Measurements from ENCODE around the gene CD4. TPM values are rescaled to one million over a fixed set of nuclear protein-coding genes. Genes with fewer than 3 reads are reported as not detected.

The CD4 gene
- total and polyA plus RNA-seq, 2 of the 4 experiments (the other 2 are of a cell fraction): 5.7 to 15.0 TPM

- Histone ChIP-seq H3K23ac (ENCODE audit: low read depth, low read length) (peak overlapping the region; percentile 10; the same call in 1 of the 2 replicates), H3K4me2 (ENCODE audit: low read depth, low read length) (no peak overlapping the region), H2BK15ac (ENCODE audit: low read depth, low read length) (no peak overlapping the region), H4K8ac (ENCODE audit: low read depth in 2 of 2, low read length in 2 of 2) (no peak overlapping the region), H3K4me3 (ENCODE audit: insufficient read depth, low read depth, low read length) (no peak overlapping the region), H3K79me1 (ENCODE audit: low read depth in 1 of 2, low read length in 2 of 2) (peaks cover 22 to 36% of the 10 kb centered on the region in 2 experiments), H2AK5ac (ENCODE audit: low read depth, low read length) (no peak overlapping the region), H3K9me1 (ENCODE audit: insufficient read depth, low read length) (peaks cover 4% of the 10 kb centered on the region), H3K27ac (ENCODE audit: insufficient read depth, low read length) (no peak overlapping the region), H4K91ac (ENCODE audit: insufficient read depth, low read depth, low read length) (no peak overlapping the region), H3K27me3 (ENCODE audit: control insufficient read depth, insufficient read depth, low read length) (no peaks in the 10 kb centered on the region), H3K56ac (ENCODE audit: extremely low read depth, insufficient read depth, low read length) (no peak overlapping the region), H2BK120ac (ENCODE audit: low read depth, low read length) (no peak overlapping the region), H4K5ac (ENCODE audit: low read depth, low read length) (no peak overlapping the region), H3K36me3 (ENCODE audit: control insufficient read depth, insufficient read depth, low read length) (peaks cover 55% of the 10 kb centered on the region), H3K9ac (ENCODE audit: low read depth, low read length) (no peak overlapping the region), H3K4me1 (ENCODE audit: control insufficient read depth, insufficient read depth, low read length) (peaks cover 7% of the 10 kb centered on the region), H2AFZ (replicated peaks; ENCODE audit: low read length, poor library complexity) (no peak overlapping the region), H3K9me3 (ENCODE audit: control insufficient read depth, insufficient read depth, low read length) (no peaks in the 10 kb centered on the region), H3K14ac (replicated peaks; ENCODE audit: low read depth, low read length) (no peak overlapping the region), H3K18ac (ENCODE audit: low read depth, low read length) (no peak overlapping the region), H2AK9ac (replicated peaks; ENCODE audit: low read depth, low read length, poor library complexity) (no peak overlapping the region), H3K4ac (ENCODE audit: low read depth, low read length) (no peak overlapping the region), H4K20me1 (ENCODE audit: insufficient read depth, low read length) (peaks cover 16% of the 10 kb centered on the region), H2BK5ac (ENCODE audit: low read depth, low read length, poor library complexity, severe bottlenecking) (no peak overlapping the region), H2BK20ac (ENCODE audit: low read depth, low read length) (no peak overlapping the region)
- intact Hi-C loops (cut with micrococcal nuclease): no loop called here
- ATAC-seq (ENCODE audit: low read depth) (no peak), DNase-seq (no peak)
- dilution Hi-C loops (cut with HindIII; ENCODE audit: low sequenced_read_pairs, unreplicated experiment): no loop called here
- BruUV-seq (replicated peaks): no TSS peak
- ChIA-PET POLR2A (ENCODE audit: unreplicated experiment) (no interaction called here), CTCF (no interaction called here)
- in situ Hi-C loops (cut with MboI; ENCODE audit: low sequenced_read_pairs): loop anchor here (5.0 kb wide), 1 partner anchor 77 kb away; the partner anchor contains the start of gene P3H3
- TF ChIP-seq RFX5 (IDR thresholded peaks at IDR 0.05; ENCODE audit: low read depth, low read length) (no peak), MXI1 (IDR thresholded peaks at IDR 0.05; ENCODE audit: borderline replicate concordance, low read depth, low read length) (no peak), CHD1 (IDR thresholded peaks at IDR 0.05; ENCODE audit: low read depth, low read length) (no peak), POLR2A (IDR thresholded peaks at IDR 0.05; ENCODE audit: low read depth, low read length) (no peak), NFE2L2 (IDR thresholded peaks at IDR 0.05; ENCODE audit: low read depth, low read length) (no peak), RAD21 (IDR thresholded peaks at IDR 0.05; ENCODE audit: low read length) (no peak), USF2 (IDR thresholded peaks at IDR 0.05; ENCODE audit: low read depth, low read length) (no peak), MAZ (IDR thresholded peaks at IDR 0.05; ENCODE audit: borderline replicate concordance, low read depth, low read length) (no peak)
- WGBS, 2 experiments (ENCODE audit: extremely low coverage in 2 of 2, insufficient read length in 1 of 2): no CpG with 5 or more reads among the region's 4 CpGs
These were observed 38.8 kb upstream of the CD4 start for GRCh38 chr12:6750506-6750905.
